ENCODE measurements around the gene NMUR1.

DNA sequence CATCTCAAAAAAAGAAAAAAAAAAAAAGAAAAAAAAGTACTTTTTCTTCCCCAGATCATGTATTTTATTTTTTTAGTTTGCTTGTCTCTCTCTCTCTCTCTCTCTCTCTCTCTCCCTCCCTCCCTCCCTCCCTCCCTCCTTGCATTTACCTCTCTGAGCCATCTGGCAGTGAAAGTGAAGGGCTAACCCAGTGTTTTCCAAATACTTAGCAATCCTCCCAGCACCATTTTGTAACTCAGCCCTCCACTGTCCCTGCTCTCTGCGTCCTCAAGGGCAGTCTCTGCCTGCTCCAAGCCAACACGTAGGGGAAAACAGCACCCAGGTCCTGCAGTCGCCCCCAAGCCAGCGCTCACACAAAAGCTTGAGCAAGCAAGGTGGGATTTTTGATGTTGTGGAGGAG lies 42.9 kb upstream of the NMUR1 start:
- TF ChIP-seq, protein P1, sequence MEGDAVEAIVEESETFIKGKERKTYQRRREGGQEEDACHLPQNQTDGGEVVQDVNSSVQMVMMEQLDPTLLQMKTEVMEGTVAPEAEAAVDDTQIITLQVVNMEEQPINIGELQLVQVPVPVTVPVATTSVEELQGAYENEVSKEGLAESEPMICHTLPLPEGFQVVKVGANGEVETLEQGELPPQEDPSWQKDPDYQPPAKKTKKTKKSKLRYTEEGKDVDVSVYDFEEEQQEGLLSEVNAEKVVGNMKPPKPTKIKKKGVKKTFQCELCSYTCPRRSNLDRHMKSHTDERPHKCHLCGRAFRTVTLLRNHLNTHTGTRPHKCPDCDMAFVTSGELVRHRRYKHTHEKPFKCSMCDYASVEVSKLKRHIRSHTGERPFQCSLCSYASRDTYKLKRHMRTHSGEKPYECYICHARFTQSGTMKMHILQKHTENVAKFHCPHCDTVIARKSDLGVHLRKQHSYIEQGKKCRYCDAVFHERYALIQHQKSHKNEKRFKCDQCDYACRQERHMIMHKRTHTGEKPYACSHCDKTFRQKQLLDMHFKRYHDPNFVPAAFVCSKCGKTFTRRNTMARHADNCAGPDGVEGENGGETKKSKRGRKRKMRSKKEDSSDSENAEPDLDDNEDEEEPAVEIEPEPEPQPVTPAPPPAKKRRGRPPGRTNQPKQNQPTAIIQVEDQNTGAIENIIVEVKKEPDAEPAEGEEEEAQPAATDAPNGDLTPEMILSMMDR (IDR thresholded peaks at IDR 0.05; ENCODE audit: insufficient read depth, low read depth, low read length), result no peak
- TF ChIP-seq EZH2 (IDR thresholded peaks at IDR 0.05; ENCODE audit: insufficient read depth, low read length), result no peak
